ENCODE data around the gene NIN.
"Not testable (repeated sequence)": the region's sequence is repeated elsewhere in the genome, so short reads cannot be mapped to it uniquely, and the experiment has no call there.

The NIN gene

DNA sequence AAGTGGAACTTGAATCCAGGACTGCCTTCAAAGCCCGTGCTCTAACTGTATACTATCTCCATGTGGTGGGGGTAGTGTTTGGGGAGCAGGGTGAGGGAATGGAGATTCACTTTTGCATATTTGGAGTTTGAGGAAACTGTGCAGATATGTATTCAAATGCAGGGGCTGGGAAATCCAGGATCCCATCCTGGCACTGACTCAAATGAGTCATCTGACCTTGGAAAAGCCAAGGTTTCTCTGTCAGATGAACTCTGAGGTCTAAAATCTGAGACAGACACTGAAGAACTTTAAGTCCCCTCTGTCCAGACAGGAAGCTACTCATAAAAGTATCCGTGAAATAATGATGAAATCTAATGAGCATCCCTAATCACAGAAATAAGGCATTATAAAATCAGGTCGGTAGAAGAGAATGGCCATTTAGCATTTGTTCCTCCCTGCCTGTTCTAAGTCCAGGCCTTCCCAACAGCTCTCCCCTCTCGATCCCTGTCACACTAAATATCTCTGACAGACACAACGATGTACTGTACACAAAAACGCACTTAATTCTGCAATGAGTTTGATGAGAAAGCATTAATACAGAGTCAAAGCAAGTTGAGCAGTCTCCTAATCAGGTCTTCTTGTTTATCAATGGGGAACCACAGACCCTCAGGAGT, 14.4 kb downstream of the NIN start:
- no peak for DNase-seq

DNA sequence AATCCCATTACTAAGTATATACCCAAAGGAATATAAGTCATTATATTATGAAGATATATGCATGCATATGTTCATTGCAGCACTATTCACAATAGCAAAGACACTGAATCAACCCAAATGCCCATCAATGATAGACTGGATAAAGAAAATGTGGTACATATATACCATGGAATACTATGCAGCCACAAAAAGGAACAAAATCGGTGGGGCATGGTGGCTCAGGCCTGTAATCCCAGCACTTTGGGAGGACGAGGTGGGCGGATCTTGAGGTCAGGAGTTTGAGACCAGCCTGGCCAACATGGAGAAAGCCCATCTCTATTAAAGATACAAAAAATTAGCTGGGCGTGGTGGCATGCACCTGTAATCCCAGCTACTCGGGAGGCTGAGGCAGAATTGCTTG, 15.4 kb downstream of the NIN start:
- DNase-seq = not testable (repeated sequence)

DNA sequence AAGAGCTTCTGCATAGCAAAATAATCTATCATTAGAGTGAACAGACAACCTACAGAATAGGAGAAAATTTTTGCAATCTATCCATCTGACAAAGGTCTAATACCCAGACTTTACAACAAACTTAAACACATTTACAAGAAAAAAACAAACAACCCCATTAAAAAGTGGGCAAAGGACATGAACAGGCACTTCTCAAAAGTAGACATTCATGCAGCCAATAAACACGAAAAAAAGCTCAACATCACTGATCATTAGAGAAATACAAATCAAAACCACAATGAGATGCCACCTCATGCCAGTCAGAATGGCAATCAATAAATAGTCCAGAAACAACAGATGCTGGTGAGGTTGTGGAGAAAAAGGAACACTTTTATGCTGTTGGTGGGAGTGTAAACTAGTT, 15.9 kb downstream of the NIN start:
- DNase-seq = not testable (repeated sequence)

DNA sequence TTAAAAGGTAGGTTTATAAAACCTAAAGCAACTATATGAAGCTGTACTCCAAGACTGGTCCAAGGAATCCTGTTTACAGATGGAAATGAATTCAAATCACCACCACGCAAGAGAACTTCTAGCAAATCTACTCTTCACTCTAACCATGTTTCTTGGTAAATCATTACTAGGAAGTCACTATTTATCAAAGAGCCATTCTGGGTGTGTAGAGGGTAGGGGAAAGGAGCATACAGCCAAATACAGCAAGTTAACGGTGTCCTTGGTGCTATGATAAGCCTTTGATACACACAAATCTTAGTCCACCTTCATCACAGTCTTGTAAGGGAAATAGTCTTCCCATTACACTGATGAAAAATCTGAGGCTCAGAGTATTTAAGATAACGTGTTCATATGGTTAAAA, 16.8 kb downstream of the NIN start:
- no peak for DNase-seq

DNA sequence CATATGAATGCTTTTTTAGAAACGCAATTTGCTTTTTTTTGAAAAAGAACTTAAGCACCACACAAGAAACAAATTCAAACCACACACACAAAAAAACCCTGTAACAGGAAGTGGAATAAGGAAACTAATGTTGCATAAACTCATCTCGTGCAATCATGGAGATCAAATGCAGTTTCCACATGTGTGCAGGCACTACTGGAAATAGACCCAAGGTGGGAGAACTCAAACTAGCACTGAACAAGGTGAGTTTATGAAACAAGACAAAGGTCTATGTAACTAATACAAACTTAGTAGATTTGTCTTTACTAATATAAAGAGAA, 17.5 kb downstream of the NIN start:
- DNase-seq = no peak

DNA sequence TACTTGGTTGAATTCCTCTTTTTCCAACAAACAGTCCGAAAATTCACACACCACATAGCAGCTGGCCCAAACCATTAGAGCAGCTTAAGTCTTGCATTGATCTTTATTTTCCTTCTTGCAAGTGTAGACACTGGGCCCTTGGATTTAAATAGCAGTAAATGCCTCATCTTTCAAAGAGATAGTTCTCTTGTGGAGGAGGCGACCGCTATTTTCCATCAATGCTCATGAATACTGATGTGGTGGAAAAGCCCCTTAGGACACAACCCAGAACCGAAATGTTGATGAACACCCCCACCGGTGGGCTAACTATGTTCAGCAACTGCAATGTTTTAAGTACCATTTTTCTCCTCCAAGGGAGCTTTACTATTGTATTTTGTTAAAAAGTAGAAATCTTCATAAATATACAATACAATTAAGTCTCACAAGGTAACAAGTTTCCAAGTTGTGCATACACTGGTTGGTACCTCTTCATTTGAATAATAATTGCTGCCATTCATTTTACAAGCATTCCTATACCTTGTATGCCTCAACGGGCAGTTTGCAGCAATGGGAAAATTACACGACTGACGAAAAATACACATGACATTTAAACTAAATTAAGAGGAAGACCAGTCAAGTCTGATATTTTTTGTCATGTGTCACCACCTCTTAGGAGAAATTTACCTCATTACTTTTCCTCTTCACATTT, 18.0 kb downstream of the NIN start:
- DNase-seq = no peak

DNA sequence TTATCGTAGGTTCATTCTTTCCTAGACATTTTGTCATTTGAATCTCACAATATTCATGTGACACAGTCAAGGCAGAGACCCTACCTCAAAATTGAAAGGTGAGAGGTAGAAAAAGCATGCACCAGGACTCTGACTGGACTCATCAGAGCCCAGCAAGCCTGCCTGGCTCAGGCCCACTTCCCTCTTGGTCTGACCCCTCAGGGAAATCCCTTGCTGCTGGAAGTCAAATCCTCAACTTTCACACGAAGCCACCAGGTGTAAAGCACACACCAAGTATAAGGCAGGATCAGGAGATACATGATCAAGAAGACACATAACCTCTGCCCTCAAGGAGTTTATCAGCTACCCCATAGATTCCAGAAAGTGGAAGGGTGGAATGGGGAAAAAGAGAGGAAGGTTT, 18.8 kb downstream of the NIN start:
- no peak for DNase-seq

DNA sequence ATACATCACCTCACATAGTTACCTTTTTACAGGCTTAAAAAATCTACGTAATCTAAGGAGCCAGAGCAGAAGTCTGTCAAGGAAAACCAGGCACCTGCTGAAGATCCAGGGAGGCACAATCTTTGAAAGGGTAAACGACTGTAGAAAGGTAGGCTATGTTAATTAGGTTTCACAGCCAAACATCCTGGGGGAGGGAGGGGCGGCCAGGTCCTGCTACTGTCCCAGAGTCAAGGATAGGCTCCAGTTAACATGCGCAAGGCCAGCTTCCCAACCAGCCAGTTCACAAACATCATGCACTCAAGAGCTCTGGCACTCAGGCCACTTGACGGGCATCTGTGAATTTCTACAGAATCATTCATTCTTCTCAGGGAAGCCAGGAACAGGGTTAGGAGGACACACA, 22.9 kb downstream of the NIN start:
- no peak for DNase-seq

DNA sequence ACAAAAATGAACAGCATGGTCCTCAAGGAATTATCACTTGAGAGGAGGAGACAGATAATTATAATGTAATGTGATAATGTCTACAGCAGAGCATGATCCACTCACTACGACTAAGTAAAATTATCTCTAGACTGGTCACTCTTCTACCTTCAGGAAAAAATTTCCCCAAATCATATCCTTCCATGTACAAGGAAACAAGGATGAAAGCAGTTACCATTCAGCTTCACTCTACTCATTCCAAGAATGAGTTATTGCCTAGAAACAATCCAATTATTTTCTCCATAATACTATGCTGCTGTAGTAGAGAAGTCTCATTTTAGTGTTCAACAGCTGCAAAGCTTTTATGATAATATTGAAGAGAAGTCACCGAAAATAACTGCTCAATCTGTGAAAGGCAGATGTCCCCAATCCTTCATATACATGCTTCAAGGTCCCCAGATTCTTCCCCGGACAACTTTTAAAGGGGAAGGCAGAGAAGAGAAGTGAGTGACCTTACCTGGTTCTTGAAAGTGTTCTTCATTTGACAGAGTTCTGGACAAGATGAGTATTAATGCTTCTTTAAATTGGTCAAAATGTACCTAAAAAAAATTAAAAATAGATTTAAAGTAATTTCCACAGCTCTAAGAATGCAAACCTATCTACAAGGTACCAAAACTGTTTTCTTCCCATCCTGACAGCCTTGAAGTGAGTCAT, 24.6 kb downstream of the NIN start:
- DNase-seq = no peak

DNA sequence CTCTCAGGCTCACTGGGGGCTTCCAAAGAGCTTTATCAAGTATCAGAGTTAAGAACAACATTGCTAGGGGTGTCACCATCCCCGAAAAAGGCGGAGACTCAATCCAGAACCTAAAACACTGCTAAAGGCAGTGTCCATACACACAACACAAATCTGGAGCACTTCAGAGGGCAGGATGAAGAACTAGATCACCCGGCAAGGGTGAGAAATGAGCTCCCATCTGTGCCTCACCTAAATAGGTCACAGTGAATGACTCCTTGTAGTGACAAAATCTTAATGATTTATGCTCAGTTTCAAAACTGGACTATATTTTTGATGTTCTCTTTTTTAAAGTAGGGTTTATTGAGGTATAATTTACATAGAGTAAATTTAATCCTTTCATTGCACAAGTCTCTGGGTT, 25.6 kb downstream of the NIN start:
- no peak for DNase-seq

DNA sequence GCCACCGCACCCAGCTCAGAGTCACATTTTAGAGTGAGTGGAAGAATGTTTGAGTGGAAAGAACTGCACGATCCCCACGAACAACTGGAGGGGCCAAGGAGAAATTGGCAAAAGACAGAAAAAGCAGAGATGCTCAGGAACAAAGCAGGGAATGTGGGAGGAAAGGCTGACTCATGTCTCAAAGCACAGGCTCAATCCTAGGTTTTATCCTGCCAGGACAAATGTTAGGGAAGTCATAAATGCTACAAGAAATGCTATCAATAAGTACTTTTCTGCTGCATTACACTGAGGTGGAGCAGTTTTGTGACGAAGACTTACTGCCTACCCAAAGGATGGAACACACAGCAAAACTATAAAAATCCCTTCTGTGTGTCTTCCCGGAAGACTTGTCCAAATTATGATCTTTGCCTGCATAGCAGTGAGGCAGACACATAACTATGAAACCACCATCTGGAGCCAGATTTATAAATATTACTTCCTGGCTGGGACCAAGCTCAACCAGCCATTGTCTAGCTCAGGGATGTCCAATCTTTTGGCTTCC, 26.7 kb downstream of the NIN start:
- no peak for DNase-seq

DNA sequence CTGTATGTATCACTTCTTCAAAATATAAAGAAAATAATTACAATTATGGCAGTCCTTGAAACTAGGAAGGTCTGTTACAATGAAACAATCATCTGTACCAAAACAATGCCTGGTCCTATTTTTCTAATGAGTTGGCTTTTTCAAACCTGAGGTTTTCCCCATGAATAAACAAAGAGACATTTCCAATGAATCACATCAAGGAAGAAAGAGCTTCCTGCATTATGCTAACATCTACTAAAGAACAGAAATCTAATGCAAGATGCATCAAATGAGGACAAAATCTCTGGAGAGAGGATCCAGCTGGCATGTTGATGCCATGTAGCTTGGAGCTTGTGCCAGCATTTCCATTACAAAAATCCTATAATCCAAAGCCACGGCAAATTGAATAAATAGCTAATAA, 29.3 kb downstream of the NIN start:
- DNase-seq = no peak

DNA sequence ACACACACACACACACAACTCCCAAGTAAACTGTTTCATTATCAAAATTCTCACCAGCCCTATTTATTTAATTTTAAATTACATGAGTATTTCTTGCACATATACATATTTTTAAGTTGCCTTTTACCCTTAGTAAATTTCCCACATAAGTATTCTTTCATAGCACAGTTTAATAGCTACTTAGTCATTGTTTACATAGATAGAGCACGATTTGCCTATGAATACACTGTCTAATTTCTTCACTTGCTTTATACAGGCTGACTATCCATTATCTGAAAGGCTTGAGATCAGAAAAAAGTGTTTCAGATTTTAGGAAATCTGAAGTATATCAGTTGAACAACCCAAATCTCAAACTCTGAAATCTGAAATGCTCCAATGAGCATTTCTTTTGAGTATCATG, 30.9 kb downstream of the NIN start:
- DNase-seq = no peak

DNA sequence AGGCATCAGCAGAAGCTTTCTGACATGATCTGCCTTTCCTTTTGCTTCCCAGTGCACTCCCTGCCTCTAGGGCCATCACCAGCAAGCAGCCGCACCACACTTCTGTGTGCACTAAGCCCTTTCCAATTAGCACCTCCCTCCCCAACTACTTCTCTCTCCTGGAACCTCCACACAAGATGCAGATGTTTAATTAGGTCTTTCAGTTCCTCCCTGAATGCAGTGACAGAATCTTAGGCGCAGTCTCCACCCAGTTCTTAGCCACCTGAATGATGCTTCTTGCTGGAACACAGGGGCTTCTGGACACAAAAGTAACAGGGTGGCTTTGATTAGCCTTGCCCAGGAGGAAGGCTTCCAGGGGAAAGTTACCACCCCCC, 32.9 kb downstream of the NIN start:
- no peak for DNase-seq

DNA sequence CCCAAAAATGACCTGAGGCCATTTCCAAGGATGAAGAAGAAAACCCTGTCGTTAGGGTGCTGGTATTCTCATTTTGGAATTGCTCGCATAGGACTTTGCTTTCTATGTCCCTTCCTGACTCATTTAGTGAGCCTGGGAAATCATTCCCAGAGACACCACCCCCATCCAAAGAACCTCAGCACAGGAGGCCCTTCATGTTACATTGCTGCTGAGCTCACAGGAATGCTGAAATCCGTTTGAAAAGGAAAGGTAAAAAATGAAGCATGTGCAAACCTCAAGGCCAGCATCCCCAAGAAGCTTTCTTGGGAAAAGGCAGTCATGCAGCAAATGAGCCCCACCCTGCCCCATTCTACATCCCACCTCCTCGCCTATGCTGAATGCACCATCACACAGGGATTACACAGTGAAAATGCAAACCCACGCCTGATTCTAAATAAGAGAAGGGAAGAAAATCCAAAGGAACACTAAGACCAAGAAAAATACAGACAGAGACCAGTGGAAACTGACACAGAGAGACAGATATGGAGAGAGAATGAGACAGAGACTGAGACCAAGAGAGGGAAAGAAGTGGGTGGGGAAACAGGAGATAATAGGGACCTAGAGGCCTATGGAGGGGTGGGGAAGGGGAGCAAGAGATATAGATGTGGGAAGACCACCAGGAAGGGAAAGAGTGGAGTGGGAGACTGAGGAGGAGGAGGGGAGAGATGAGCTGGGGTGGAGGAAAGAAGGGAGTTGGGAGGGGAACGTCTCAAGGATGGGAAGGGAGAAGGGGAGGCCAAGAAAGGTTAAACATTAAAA, 33.5 kb downstream of the NIN start:
- DNase-seq = no peak

DNA sequence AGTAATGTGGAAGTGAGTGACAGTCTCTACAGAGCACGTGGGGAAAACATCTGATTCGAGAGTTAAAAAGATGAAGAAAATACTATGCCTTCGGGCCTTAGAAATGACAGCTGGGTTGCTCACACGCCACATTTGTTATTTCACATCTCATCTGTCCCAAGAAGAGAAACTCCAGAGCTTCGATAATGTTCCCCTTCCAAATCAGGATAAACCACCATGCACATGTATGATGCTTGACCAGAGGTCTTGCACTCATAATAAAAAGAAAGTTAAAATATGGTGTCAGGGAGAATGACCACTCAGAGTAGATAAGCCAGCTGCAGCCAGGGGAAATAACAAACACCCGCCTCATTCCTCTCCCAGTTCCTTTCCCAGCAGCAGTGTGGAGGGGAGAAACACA, 34.6 kb downstream of the NIN start:
- no peak for DNase-seq

DNA sequence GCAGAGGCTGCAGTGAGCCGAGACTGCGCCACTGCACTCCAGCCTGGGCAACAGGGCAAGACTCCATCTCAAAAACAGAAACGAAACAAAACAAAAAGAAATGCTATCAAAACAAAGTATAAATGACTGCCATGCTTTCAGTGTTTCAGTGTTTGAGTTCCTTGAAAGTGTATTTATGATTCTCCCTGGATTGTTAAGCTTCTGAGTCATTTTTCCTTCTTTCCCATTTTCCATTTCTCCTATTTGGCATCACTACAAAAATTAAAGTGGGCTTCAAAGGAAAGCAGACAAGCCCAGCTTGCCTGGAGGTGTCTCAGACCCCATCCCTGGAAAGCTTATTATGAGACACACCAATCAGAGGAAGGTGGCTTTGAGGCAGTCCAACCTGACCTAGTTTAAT, 35.1 kb downstream of the NIN start:
- no peak for DNase-seq

DNA sequence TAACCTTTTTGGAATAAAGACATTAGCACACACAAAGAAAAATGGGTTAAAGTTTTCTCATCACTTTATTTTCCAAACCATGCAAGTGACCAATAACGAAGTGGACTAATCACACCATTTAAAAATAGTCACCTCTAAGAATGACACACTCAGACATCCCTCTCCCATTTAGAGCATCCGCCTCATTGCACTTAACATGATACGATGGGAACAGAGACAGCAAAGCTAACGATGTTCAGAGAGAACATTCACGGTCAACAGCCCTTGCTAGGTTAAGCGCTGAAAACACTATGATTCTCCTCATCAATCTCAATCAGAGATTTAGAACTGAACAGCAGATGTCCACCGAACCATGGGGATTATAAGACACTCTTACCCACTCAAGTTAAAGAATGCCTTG, 35.8 kb downstream of the NIN start:
- DNase-seq = no peak

DNA sequence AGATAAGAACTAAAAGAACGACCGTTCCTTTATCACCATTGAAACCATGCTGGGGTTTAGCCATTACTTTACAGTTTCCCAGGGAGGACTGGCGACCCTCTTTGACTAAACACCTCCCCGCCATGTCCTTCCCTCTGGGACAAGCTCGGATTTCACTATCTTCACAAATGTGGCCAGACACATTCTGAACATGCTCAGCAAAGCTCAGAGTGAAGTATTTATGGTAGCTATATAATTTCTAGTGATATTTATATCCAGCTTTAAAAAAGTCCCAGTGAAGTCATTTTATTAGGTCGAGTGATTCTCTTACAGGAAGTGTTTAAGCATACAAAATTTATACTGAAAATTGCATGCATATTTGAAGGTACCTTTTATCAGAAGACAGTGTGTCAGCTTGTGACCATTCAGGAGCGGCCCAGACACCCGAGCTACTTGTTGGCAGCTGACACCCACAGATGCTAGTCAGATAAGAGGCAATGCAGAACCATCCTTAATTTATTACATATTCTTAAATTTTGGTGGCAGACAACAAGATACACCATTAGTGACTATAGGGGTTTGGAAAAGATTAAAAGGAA, 36.8 kb downstream of the NIN start:
- no peak for DNase-seq

DNA sequence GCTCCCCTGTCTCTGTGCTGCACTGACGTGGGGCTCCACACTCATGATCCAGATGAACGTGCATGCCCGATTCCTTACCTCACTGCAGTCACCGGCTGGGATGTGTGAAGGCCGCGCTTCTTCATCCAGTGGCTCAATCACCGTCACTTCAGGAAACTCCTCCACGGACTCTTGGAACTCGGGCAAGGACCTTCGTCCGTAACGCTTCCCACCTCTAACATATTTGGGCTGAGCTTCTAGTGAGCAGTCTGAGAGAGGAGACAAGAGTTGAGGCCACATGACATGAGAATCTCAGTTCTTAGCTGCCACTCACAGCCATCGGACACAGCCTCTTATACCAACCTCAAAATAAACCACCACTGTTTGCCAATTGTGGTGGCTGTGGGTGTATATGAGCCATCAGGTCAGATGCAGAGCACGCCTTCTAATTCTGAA, 38.3 kb downstream of the NIN start:
- DNase-seq = no peak

DNA sequence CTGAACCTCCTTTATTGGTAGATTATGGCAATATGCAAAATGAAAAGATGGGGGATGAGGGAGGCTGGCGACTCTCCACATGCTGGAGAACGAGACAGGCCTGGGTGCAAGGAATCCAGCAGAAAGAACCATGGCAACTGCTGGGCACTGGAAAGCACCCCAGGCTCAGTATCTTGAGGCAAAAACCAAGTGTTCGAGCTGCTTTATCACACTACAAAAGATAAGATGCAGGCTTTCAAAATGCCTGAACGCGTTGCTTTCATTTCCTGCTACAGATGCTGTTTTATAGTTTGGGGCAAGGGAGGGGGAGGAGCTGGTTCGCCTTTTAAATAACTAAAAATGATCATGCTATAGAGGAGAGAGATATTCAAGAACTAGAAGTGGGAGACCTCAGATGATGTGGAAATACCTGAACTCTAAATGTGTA, 38.9 kb downstream of the NIN start:
- DNase-seq = no peak

DNA sequence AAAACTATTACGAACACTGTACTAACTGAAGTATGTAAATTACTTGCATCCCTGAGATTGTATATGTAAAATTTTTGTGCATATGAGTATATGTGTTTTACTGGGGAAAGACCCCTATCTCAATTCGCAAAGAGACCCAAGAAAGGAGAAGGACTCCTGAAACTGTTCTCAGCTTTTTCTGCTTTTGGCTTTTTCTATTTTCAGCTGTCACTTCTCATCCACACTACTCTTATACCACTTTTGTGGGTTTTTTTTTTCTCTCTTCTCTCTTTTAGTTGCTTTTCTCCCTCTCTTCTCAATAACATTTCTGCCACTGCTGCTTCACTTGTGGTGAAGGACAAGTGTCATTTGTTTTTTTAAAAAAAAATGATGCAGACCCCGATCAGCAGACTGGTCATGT, 39.8 kb downstream of the NIN start:
- DNase-seq = no peak

DNA sequence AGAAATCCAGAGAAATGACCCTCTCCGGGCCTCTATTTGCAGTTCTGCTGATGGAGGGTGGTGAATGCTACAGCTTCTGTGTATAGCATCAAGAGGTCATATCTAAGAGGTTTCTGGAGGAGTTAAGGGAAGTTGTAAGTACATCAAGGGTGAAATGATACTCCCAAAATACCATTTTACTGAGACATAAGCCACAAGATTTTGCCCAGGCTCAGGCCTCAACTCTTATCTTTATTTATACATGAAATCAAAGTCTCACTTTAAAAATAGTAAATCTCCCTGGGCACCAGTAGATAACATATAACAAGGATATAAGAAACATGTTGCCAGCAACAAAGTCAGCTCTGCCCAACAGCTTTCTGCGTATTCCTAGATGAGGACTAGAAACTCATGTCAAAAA, 40.4 kb downstream of the NIN start:
- DNase-seq = no peak

All from NCI-H1105 (cell line).